HG02642 (cell line): ENCODE measurements around the gene ALDH1L1.

Source experiments
- ATAC-seq: cut with Tn5 transposase; IDR thresholded peaks from one replicate; pipeline ENCODE4 v1.9.1; 2021; ENCODE audit warnings: mild to moderate bottlenecking; ENCODE audit not compliant: unreplicated experiment, poor library complexity

ALDH1L1 gene

DNA sequence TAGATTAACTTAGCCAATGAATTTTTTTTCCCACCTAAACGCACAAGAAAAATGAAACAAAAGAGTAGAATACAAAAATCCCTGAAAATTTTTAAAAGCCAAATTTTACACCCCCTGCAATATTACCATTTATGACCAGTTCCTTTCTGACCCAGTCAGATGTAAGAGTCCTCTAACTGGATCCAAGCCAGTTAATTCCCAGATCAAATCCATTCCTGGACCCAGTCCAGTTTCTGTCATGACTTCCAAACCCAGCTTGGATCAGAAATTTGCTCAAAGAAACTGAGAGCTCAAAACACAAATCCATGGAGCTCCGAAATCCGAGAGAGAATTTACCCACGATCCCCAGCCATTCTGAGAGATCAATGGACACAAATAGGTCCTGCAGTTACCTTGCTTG, 17.0 kb upstream of the ALDH1L1 start:
- ATAC-seq, result no peak

DNA sequence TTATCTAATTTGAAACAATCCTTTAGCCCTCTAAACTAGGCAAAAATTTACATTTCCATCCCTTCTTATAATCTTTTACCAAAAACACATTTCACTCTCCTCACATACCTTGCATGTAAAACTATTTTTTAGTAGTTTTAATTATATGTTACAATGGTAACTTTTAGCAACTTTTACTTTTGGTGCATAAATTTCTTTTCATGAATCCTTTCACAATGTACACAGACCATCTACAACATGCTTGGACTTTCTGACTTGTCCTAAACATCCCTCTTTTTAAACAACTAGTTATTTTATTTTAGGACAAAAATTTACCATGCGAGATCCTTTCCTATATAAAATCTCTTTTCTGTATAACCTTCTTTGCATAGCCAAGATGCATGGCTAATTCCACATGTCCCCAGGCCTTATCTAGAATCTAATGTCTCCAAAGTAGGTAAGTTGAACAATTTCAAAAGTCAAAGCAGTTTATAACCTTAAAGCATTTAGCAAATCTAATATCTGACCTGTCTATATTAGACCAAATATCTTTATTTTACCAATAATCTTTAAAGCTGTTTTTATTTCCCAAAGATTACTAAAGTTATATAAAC, 14.4 kb upstream of the ALDH1L1 start:
- ATAC-seq, result no peak

DNA sequence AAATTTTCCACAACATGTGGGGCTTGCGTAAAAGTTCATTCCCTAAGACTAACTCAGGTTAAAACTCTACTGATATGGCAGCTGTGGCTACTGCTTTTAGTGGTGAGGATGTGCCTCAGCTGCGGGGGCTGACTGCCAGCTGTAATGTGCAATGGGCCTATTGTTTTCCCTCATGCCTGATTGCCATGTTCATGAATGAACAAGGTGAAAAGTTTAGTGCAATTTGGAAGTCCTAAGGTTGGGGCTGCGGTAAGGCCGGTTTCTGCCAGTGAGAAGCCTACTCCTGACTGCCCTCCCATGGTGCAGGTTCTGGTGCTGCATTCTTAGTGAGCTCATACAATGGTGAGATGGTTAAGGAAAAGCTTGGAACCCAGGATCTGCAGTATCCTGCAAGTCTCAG, 10.9 kb upstream of the ALDH1L1 start:
- no peak for ATAC-seq

DNA sequence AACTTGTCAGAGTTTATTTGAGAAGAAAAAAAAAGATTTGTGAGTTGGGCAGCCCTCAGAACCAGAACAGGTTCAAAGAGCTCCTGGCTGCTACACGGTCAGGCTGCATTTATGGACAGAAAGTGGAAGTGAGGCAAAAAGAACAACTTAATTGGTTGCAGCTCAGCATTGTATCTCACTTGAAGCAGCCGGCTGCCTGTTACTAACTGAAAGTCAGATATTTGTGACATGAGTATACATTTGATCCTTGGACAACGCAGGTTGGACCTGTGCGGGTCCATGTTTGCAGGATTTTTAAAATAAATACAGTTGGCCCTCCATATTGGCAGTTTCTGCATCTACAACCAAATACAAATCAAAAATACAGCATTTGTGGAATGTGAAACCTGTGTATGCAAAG, 7.5 kb upstream of the ALDH1L1 start:
- no peak for ATAC-seq

DNA sequence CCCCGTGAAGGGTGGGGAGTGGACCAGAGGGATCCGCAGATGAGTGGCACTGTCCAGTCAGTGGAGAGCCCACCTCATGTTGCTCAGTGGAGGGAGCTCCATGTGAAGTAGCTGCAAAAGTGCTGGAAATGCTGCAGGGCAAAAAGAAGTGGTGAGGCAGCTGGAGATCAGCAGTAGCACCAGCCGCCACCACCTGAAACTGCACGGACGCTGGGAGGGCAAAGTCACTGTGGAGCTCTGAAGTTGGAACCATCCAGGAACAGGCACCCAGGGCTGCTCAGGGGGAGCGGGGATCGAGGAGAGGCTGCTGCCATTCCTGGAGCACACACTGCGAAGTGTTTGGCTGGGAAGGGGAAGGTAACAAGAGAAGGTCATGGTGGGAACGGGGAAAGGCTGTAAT, 6.4 kb upstream of the ALDH1L1 start:
- ATAC-seq, result no peak

DNA sequence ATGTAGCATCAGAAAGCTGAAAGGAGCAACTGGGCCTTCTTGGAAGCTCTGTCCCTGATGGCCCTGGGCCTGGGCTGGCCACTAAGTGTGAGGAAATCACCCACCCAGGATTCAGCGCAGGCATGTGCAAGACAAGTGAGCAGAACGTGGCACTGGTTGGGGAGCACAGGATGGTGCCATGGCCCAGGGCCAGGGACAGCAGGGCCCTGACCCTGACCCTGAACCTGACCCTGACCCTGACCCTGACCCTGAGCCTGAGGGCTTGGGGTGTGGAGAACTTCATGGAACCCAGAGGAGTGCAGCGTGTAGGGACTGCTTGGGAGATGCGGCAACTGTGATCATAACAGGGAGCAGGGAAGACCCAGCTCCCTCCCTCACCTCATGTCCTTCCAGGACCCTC, 5.9 kb upstream of the ALDH1L1 start:
- no peak for ATAC-seq

DNA sequence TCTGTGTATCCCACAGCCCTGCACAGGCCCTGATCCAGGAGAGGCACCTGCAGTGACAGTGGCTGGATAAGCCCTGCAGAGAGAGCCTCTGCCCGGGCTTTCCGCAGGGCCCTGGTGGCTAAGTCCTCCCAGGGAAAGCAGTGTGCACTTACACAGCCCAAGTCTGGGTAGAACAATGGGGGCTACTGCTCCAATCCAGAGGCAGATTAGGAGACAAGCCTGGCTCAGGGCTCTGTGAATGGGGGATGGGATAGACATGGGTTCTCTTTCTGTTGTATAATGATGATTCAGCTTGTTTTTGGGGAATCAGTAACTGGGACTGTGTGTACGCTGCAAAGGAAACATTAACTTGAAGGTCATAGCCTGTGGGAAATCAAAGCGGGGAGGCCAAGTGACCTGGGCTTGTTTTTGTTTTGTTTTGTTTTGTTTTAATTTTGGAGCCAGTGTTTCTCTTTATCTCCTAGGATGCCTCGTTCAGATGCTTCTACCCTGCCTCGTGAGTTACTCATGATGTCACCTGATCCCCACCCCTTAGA, 4.1 kb upstream of the ALDH1L1 start:
- no peak for ATAC-seq

DNA sequence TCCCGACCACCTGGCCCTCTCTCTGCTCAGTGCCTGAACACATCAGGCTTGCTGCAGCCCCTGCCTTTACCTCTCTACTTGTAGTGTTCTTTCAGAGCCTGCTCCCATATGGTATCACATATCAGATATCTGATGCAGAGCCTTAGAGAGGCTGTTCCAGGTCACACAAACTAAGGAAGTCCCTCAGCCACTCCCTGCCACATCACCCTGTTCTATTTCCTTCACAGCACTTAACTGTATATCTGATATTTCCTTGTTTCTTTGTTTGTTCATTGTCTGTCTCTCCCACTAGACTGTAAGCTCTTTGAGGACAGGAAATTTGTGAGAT, 976 bp upstream of the ALDH1L1 start:
- ATAC-seq, result no peak

DNA sequence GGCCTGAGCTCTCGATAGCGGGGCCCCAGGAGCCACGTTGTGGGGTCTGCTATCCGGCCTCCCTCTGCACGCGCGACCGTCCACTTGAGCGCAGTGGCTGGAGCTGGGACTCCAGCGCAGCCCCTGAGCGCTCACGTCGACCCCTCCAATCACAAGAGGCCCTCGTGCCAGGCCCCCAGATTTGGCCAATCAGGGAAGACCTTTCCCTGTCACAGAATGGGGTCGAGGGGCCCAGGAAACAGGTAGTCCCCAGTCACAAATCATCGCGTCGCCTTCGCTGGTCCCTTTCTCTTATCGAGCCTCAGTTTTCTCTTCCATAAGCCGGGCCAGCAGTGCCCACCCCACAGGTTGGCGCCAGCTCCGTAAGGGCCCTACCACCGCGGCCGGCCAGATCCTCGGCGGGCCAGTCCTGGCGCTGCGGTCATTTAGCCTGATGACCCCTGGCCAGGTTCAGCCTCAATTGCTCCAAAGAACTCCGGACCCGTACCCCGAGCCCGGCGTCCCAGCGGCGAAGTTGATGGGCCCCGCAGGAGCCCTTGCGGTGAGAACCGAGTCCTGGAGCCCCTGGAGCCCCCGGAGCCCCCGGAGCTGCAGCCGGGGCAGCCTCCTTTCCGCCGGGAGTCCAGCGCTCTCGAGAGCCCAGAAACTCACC, 435 bp downstream of the ALDH1L1 start:
- no peak for ATAC-seq

DNA sequence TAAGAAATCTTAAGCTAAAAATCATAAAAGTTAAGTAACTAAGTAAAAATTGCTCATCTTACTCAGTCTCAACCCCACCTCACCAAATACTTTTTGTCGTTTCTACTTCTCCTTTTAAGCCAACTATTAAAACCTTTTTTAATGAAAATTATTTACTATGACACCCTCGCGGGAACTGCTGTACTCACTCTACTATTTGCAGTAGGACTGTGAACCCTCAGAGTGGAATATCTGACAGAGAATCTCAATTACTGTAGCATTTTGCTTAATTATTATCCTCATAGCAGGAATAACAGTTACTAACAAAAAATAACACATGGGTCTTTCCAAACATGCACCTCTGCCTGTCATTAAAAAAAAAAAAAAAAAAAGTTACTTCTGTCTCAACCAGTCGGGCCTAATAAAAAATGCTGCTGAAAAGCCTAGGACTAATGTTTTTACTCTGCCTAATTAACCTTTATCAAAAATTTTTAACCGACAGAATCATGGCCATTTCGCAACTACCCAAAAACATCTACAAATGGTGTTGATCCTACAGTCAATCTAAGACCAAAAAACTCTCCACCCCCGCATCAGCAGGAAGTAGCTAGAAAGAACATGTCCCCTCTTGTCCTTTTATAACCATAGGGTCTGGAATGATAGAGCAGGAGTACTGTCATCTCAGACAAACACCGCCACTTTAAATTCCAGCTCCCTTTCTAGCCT, 10.2 kb downstream of the ALDH1L1 start:
- no peak for ATAC-seq

DNA sequence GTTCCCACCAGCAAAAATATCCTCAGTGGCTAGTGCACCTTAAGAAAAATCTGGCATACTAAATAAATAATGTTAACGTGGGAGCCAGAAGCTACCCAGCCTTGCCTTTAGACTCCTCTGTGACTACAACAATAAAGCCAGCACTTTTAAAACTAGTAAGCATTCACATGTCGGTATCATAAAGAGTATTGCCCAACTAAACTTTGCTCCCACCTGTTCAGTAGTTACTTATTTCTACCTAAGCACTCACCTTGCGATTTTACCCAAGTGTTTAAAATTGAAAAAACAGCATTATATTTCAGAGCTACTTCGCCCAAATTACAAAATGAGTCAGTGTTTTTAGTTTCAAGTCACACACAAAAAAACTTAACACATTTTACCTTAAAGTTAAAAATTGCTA, 12.8 kb downstream of the ALDH1L1 start:
- no peak for ATAC-seq

DNA sequence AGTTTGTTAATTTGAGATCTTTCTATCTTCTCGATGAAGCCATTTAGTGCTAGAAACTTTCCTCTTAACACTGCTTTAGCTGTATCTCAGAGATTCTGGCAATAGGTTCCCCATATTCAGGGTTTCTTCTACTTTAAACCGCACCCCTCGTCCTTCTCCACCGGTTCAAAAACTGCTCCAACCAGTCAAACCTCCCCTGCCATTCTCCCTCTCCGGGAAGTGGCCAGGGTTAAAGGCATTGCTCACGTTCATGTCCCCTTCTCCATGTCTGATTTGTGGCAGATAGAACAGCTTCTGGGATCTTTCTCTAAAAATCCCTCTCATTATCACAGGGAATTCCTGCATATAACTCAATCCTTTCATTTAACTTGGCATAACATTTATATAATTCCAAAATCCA, 14.4 kb downstream of the ALDH1L1 start:
- ATAC-seq, result no peak

DNA sequence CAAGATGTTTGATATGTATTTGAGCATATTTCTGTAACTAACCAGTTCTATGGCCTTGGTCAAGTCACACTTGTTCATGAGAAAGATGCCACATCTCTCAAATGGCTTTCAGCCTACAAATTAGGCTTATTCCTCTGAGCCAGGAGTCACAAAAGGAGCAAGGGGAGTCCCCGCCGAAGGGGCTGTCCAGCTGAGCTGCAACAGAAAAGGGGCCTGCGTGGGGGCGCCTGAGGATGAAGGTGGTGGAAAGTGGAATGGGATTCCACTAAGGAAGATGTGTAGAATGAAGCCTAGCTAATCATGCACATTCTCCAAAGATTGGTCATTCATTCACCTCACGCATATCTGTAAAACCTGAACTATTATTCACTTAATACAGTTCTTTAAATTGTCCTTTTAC, 19.1 kb downstream of the ALDH1L1 start:
- ATAC-seq, result no peak

DNA sequence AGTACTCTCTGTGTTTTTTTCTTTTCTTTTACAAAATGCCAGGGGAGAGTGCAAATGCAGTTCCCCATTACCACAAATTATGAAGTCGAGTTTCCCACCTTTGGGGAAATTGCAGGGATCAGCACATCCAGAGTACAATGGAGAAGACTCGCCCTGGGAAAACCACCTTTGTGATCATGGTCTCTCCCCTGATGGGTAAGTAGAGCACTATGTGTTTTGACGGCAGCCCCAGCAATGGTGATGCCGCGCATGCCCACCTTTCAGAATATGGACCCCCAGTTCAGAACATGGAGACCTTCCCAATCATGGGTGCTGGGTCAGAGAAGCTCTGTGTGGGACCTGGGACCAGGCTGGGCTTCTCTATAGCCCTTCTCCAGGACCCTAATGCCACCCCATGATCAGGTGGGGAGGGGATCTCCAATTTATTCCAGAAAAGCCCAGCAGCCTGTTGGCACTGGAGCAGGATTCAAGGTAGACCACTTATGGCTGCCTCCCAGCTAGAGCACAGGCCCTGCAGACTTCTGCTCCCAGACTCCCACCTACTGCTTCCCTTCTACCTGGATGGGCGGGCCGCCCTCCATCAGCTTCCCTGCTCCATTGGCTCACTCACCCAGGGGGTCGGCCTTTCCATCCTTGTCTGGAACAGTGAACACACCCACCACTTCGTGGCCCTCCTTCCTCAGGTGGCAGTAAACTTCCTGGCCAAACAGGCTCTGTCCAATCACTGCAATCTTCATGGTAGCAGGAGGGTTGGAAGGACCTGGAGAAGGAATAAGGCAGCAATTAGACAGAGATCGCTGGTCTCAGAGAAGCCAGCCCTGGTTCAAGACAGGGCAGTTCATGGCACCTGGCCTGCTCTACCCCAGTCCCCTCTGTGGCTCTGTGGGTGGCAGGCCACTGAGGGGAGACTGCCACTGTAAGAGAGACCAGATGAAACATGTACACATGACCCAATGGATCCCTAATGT, 19.9 kb downstream of the ALDH1L1 start:
- no peak for ATAC-seq

DNA sequence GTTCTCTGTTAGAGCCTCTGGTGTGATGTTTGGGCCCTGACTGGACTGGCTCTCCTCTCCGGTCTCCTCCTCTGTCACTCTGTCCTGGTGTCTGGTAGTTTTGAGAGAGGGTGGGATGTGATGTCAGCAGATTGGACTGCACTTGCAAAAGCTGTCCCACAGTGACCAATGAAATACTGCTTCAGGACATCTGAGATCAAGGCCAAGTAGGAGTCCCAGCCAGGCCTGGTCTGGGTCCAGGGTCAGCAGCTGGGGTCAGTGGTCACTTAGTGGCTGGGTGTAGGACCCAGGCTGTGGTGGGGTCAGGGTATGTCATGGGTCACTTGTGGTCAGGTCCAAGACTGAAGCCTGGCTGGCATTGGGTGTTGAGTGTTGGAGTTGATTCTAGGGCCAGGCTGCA, 20.9 kb downstream of the ALDH1L1 start:
- ATAC-seq, result no peak

DNA sequence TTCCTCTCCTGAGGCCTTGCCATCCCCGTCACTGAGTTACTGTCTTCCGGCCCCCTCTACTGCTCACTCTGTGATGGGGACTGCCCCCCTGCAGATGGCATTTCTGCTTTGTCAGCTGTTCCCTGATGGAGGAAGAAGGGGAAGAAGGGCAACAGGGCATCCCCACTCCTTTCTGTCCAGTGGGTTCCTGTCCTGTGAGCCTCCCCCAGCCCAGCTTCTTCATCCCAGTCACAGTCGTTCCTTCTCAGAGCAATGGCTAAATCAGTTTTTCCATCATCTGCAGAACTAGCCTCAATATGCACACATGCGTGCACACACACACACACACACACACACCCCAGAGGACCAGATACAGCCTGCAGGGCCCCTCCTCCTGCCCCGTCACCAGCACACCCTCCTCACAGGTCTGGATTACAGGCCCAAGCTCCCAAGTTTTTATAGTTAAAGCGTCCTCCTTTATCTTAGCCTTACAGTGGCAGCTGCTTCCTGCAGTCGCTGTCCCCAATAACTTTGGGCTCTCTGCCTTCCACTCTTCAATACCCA, 21.4 kb downstream of the ALDH1L1 start:
- ATAC-seq, result no peak

DNA sequence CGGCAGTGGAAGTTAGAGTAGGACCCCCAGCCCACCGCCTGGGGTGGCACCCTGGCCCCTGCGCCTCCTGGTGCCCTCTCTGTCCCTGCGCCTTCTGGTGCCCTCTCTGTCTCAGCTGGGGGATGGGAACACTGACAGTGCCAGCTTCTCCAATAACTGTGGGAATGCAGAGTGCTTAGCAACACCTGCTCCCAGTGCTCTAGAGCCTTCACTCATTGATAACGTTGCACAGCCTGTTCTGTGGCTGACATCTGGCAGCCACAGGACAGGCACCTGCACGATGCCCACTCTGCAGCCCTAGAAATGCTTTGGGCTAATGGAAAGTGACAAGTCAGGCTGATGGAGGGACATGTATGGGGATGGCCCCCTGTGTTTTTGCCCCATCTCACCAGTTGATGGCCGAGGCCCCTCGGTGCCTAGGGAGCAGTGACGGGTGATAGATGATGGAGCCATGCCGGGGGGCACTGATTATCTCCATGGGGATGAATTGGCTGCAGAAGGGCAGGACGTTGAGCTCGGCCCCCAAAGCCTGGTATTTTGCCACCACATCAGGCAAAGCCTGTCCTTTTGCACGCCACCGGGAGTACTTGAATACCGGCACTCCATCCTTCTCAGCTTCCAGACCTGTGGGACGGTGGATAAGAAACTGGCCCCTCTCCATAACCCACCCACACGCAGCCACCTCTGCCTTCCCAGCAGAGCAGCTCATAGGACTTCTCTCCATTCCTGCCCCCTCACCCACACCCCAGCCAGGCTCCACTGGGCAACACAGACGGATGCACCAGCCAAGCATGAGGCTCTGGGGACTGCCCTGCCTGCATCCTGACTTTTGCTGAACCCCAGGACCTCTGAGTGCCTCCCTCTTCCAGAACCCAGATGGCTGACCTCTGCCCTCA, 22.1 kb downstream of the ALDH1L1 start:
- ATAC-seq, result no peak

DNA sequence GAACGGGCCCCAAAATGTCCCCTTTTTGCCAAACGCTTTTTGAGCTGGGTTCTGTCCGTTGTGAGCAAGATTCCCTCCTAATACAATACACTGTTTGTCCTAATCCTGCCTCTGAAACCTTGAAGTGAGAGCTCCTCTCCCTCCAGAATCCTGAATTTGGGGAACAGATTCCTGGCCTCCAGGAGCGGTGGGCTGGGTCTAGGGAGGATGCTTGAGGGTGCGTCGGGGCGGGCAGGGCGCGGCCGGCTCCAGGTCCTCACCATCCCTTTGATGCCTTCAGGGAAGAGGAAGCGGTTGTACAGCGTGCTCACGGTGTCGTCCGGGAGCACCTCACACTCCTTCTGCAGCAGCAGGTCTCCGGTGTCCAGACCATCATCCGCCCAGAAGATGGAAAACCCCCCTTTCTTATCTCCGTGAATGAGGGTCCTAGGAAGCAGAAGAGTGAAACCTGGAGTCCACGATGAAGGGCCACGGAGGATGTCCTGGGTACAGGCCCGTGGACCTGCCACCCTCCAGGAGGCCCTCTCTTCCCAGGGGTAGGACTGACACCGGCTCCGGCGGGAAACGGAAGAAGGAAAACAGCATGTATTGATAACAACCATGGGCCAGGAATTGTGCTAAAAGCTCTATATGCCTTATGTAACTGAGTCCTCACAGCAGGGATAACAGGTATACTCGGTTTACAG, 23.2 kb downstream of the ALDH1L1 start:
- no peak for ATAC-seq

DNA sequence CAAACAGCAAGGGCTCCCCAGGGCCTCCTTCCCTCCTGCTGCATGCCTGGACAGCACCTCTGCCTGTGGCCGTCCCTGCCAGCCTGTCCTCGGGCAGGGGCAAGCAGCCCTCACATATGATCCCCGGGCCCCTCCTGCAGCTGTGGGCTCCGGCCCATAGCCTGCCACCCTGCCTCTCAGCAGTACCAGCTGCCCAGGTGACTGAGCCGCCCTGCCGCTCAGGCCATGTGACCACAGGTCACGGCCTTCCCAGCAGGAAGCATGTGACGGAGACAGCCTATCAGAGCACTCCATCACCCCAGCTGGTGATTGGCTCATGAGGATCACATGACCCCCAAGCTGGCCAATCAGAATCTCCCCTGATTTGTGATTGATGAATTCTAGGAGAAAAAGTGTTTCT, 23.9 kb downstream of the ALDH1L1 start:
- no peak for ATAC-seq
